ENCODE measurements around the gene KIR2DL4.
"Not testable (repeated sequence)": the region's sequence is repeated elsewhere in the genome, so short reads cannot be mapped to it uniquely, and the experiment has no call there.

DNA sequence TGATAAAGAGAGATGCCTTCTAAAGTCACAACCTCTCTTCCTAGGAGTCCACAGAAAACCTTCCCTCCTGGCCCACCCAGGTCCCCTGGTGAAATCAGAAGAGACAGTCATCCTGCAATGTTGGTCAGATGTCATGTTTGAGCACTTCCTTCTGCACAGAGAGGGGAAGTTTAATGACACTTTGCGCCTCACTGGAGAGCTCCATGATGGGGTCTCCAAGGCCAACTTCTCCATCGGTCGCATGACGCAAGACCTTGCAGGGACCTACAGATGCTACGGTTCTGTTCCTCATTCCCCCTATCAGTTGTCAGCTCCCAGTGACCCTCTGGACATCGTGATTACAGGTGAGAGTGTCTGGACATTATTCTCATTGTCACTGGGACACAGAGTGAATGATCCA, 15.3 kb upstream of the KIR2DL4 start:
- TF ChIP-seq, protein P1, sequence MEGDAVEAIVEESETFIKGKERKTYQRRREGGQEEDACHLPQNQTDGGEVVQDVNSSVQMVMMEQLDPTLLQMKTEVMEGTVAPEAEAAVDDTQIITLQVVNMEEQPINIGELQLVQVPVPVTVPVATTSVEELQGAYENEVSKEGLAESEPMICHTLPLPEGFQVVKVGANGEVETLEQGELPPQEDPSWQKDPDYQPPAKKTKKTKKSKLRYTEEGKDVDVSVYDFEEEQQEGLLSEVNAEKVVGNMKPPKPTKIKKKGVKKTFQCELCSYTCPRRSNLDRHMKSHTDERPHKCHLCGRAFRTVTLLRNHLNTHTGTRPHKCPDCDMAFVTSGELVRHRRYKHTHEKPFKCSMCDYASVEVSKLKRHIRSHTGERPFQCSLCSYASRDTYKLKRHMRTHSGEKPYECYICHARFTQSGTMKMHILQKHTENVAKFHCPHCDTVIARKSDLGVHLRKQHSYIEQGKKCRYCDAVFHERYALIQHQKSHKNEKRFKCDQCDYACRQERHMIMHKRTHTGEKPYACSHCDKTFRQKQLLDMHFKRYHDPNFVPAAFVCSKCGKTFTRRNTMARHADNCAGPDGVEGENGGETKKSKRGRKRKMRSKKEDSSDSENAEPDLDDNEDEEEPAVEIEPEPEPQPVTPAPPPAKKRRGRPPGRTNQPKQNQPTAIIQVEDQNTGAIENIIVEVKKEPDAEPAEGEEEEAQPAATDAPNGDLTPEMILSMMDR (IDR thresholded peaks at IDR 0.05), result not testable (repeated sequence)
- TF ChIP-seq EZH2phosphoT487 (IDR thresholded peaks at IDR 0.05), result not testable (repeated sequence)
